K562 (cell line): ENCODE measurements around the gene AGPAT3. TPM values are rescaled to one million over a fixed set of nuclear protein-coding genes. Genes with fewer than 3 reads are reported as not detected.

ENCODE experiments used
- ATAC-seq: fragments of 200-7000 bp; cut with Tn5 transposase; 3 replicates; pipeline ENCODE4 v1.9.1; 2020; ENCODE audit warnings: moderate library complexity
- BruUV-seq: library from RNA; stranded (reverse); fragments of 400-500 nt; replicated peaks from 2 replicates; lab custom pipeline; 2021; lab: Mats Ljungman, UMichigan
- CTCF ChIA-PET: fragments of 300-600 bp; formaldehyde crosslinking; extraction: SDS; loops from one replicate; lab custom pipeline; 2021; ENCODE audit warnings: low intra/inter-chr PET ratio; lab: Yijun Ruan, JAX
- POLR2A ChIA-PET: fragments of 300-600, 350-650 bp; sonication (Branson Sonifier 250); formaldehyde crosslinking; extraction: SDS; loops from one replicate; lab custom pipeline; 2021; ENCODE audit warnings: antibody characterized with exemption, inconsistent platforms; lab: Yijun Ruan, JAX
- DNase-seq, 4 experiments: peaks; one replicate each; pipeline versions ENCODE4 v3.0.0 to v3.0.0-alpha.2; 2011 to 2018; ENCODE audit warnings: low spot score in 3 of 4, mixed read lengths in 3 of 4; ENCODE audit errors: extremely low read depth in 1 of 4
- FAIRE-seq: peaks from 2 replicates; lab custom pipeline; 2011; peaks lifted over from hg19 to GRCh38; lab: Jason Lieb, UNC
- H2AFZ ChIP-seq: 2 replicates; pipeline ENCODE4 v1.6.0; 2011; ENCODE audit warnings: low read depth, low read length, control low read depth, inconsistent platforms
- H3K27ac ChIP-seq: fragments of 200-600 bp; 3 replicates; pipeline ENCODE4 v1.8.0; 2011; ENCODE audit warnings: low read depth, mild to moderate bottlenecking, control low read depth, inconsistent platforms, low read length, moderate library complexity, mixed read lengths; ENCODE audit errors: extremely low read depth
- H3K27me3 ChIP-seq, 2 experiments: fragments of 300-600 bp in 1 of 2; 2 replicates in 1 of 2; 3 replicates in 1 of 2; pipeline versions ENCODE4 v1.6.0 to v1.8.0; 2011; ENCODE audit warnings: inconsistent platforms in 2 of 2, low read length in 2 of 2, mild to moderate bottlenecking in 1 of 2, mixed read lengths in 1 of 2, moderate library complexity in 1 of 2; ENCODE audit not compliant: control insufficient read depth in 2 of 2, insufficient read depth in 2 of 2
- H3K36me3 ChIP-seq: fragments of 300-600 bp; 3 replicates; pipeline ENCODE4 v1.8.0; 2011; ENCODE audit warnings: mild to moderate bottlenecking, low read length, inconsistent platforms; ENCODE audit not compliant: control insufficient read depth, insufficient read depth
- H3K4me1 ChIP-seq, 2 experiments: fragments of 200-600 bp in 1 of 2; replicated peaks in 1 of 2; 2 replicates in 1 of 2; 3 replicates in 1 of 2; pipeline versions ENCODE4 v1.5.1 to v1.8.0; 2011; ENCODE audit warnings: inconsistent platforms in 2 of 2, low read length in 2 of 2, mild to moderate bottlenecking in 1 of 2, mixed read lengths in 1 of 2, moderate library complexity in 1 of 2; ENCODE audit not compliant: control insufficient read depth in 2 of 2, insufficient read depth in 2 of 2
- H3K4me2 ChIP-seq: 2 replicates; pipeline ENCODE4 v1.6.1; 2011; ENCODE audit warnings: low read length, control low read depth, inconsistent platforms, mixed read lengths; ENCODE audit not compliant: insufficient read depth
- H3K4me3 ChIP-seq: fragments of 200-600 bp; sonication (generic), shearing (Covaris generic); 2 replicates; pipeline ENCODE4 v1.5.1; 2016; ENCODE audit warnings: control low read depth, inconsistent platforms
- H3K79me2 ChIP-seq: fragments of 200-600 bp; 3 replicates; pipeline ENCODE4 v1.8.0; 2011; ENCODE audit warnings: low read length, inconsistent platforms; ENCODE audit not compliant: control insufficient read depth, insufficient read depth
- H3K9ac ChIP-seq, 2 experiments: 2 replicates each; pipeline versions ENCODE4 v1.6.0 to v1.6.1; 2011; ENCODE audit warnings: low read depth in 2 of 2, low read length in 2 of 2, control low read depth in 1 of 2, inconsistent platforms in 1 of 2, mild to moderate bottlenecking in 1 of 2, mixed read lengths in 1 of 2; ENCODE audit not compliant: insufficient read depth in 1 of 2
- H3K9me1 ChIP-seq: one replicate; pipeline ENCODE4 v1.6.0; 2011; ENCODE audit warnings: inconsistent platforms, mild to moderate bottlenecking, low read length, moderate library complexity; ENCODE audit not compliant: control insufficient read depth, insufficient read depth
- H3K9me3 ChIP-seq: replicated peaks from 2 replicates; pipeline ENCODE4 v1.5.1; 2011; ENCODE audit warnings: low read depth, low read length, inconsistent platforms; ENCODE audit not compliant: control insufficient read depth, insufficient read depth
- H4K20me1 ChIP-seq: replicated peaks from 2 replicates; pipeline ENCODE4 v1.6.1; 2011; ENCODE audit warnings: low read length, inconsistent platforms, mixed read lengths; ENCODE audit not compliant: control insufficient read depth, insufficient read depth
- CTBP1 ChIP-seq: fragments of 450-650 bp; IDR thresholded peaks from 2 replicates; pipeline ENCODE4 v1.6.1; 2016; ENCODE audit warnings: borderline replicate concordance
- MBD2 ChIP-seq: sonication (generic); IDR thresholded peaks from 2 replicates; pipeline ENCODE4 v1.6.1; 2016; ENCODE audit warnings: low read depth, borderline replicate concordance
- POLR3A ChIP-seq: IDR thresholded peaks from 2 replicates; pipeline ENCODE4 v1.6.1; 2011; ENCODE audit warnings: borderline replicate concordance, mild to moderate bottlenecking, moderate library complexity; ENCODE audit not compliant: insufficient read length, insufficient read depth; ENCODE audit errors: extremely low read depth
- PYGO2 ChIP-seq: fragments of 450-650 bp; IDR thresholded peaks from 2 replicates; pipeline ENCODE4 v1.6.1; 2016; ENCODE audit warnings: mild to moderate bottlenecking, missing genetic modification characterization, moderate library complexity, missing compliant biosample characterization
- TEAD2 ChIP-seq: fragments of 450-650 bp; IDR thresholded peaks from 2 replicates; pipeline ENCODE4 v1.6.1; 2016; ENCODE audit warnings: missing genetic modification characterization, control low read depth, missing compliant biosample characterization
- ZNF239 ChIP-seq: fragments of 250-450 bp; sonication (Bioruptor Pico); IDR thresholded peaks from 2 replicates; pipeline ENCODE4 v1.4.0; 2020; ENCODE audit warnings: mild to moderate bottlenecking
- ZNF384 ChIP-seq: IDR thresholded peaks from 2 replicates; pipeline ENCODE4 v1.6.1; 2012; ENCODE audit warnings: low read depth, low read length, improper control_type of control experiment
- WGBS: fragments of 100-300 bp; shearing (Covaris generic); methylation state at CpG from one replicate; pipeline ENCODE4 v1.1.6; 2016; ENCODE audit warnings: low coverage, mixed read lengths; ENCODE audit not compliant: insufficient coverage; ENCODE audit errors: missing lambda C conversion rate; 5-methylcytosine and 5-hydroxymethylcytosine counted together
- in situ Hi-C: fragments of 300-500 bp; cut with MboI; formaldehyde crosslinking; loops from 4 replicates; pipeline ENCODE4 v1.15.0; 2018; ENCODE audit warnings: inconsistent platforms, mixed read lengths
- intact Hi-C: fragments of 100-400 bp; cut with micrococcal nuclease; formaldehyde crosslinking; loops from 2 replicates; pipeline ENCODE4 v1.14.2; 2022
- polyA plus RNA-seq, 8 experiments: library from polyadenylated mRNA; depleted of rRNA in 4 of 8; stranded (reverse) in 5 of 8; unstranded in 3 of 8; fragments of >200 nt; fragmentation: Nextera tagmentation in 2 of 8; fragmentation: Illumina TruSeq in 1 of 8; extraction: Ambion mirVana in 2 of 8; extraction: Trizol in 1 of 8; gene quantifications; 2 replicates each; pipeline versions ENCODE4 v1.2.1 to v1.2.3, GENCODE V29; 2011 to 2014; ENCODE audit warnings: inconsistent platforms in 1 of 8, missing spikeins in 1 of 8
- total RNA-seq, 7 experiments: library from RNA; depleted of rRNA in 6 of 7; stranded (reverse); fragments of >200 nt in 6 of 7; fragmentation: Illumina TruSeq in 2 of 7; extraction: Trizol in 2 of 7; gene quantifications; 2 replicates each; pipeline versions ENCODE4 v1.2.1 to v1.2.3, GENCODE V29; 2011 to 2021; ENCODE audit warnings: low replicate concordance in 1 of 7
- TF ChIP-seq, protein P1 (sequence below), 2 experiments: IDR thresholded peaks in 1 of 2; conservative IDR thresholded peaks in 1 of 2; 2 replicates each; pipeline ENCODE4 v1.6.1; 2016; ENCODE audit warnings: low read depth in 2 of 2, mild to moderate bottlenecking in 1 of 2, missing compliant biosample characterization in 1 of 2, missing genetic modification characterization in 1 of 2, moderate library complexity in 1 of 2
- TF ChIP-seq, protein P2 (sequence below), 3 experiments: IDR thresholded peaks in 2 of 3; conservative IDR thresholded peaks in 1 of 3; 2 replicates each; pipeline ENCODE4 v1.5.1; 2011 to 2012; ENCODE audit warnings: low read length in 3 of 3, mild to moderate bottlenecking in 3 of 3, control low read depth in 2 of 3, improper control_type of control experiment in 1 of 3, inconsistent platforms in 1 of 3, low read depth in 1 of 3, mixed read lengths in 1 of 3, moderate library complexity in 1 of 3; ENCODE audit not compliant: insufficient read depth in 2 of 3
- TF ChIP-seq, protein P3 (sequence below): fragments of 250-450 bp; sonication (Bioruptor Pico); IDR thresholded peaks from 2 replicates; pipeline ENCODE4 v1.8.0; 2021; ENCODE audit warnings: moderate library complexity, mild to moderate bottlenecking, inconsistent platforms
- TF ChIP-seq, protein P4 (sequence below): sonication (generic); IDR thresholded peaks from 2 replicates; pipeline ENCODE4 v1.6.1; 2016
- TF ChIP-seq, protein P5 (sequence below), 2 experiments: IDR thresholded peaks; 2 replicates each; pipeline ENCODE4 v1.6.1; 2012; ENCODE audit warnings: improper control_type of control experiment in 2 of 2, low read depth in 2 of 2, low read length in 2 of 2, borderline replicate concordance in 1 of 2

Gene AGPAT3
- total and polyA plus RNA-seq, 9 of the 15 experiments (the other 6 are each of a cell fraction or from before 2014, with no cell fraction given), result 1.5 to 88.4 (median 35.7) TPM

DNA sequence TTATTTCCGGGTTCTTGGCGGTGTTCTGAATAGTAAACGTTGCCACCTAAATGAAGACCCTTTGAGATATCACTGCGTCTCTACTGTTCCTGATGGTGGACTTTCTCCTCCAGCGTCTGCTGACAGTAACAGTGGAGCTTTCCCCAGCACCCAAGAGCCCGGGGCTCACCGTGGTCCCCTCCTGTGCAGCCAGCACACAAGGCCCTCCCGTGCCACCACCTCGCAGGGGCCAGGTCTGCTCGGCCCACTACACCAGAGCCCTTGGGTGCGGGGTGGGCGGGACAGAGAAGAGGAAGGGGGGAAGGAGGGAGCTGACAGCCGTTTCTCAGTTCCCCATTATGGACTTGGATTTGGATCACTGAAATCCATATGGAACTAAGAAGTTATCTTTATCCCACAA is 85.9 kb downstream of the AGPAT3 start:
- no peaks in the 10 kb centered on the region for H3K27me3 ChIP-seq
- no peak overlapping the region for H3K27ac ChIP-seq
- peaks cover 29% of the 10 kb centered on the region for H4K20me1 ChIP-seq
- H3K9me3 ChIP-seq, result no peaks in the 10 kb centered on the region
- peaks cover 11 to 52% of the 10 kb centered on the region in 2 experiments; a peak in 4 of 5 replicates for H3K4me1 ChIP-seq
- H3K9me1 ChIP-seq, result peaks cover 4% of the 10 kb centered on the region
- no TSS peak for BruUV-seq
- no peak overlapping the region for H2AFZ ChIP-seq
- no peak for ATAC-seq
- peaks cover 15% of the 10 kb centered on the region; the same call in 2 of the 3 replicates for H3K36me3 ChIP-seq
- POLR2A ChIA-PET, result interaction anchor here (0.7 kb wide), 1 partner anchor 67 kb away, joined by 4 read pairs; no protein-coding TSS in a partner anchor
- no peak for DNase-seq
- intact Hi-C loops, result no loop called here
- 80% methylated on average over 12 of the region's 13 CpGs for WGBS
- H3K9ac ChIP-seq, result no peak overlapping the region
- in situ Hi-C loops, result no loop called here
- CTCF ChIA-PET, result no interaction called here
- H3K79me2 ChIP-seq, result peaks cover 15% of the 10 kb centered on the region
- no peak overlapping the region for H3K4me3 ChIP-seq
- no peak overlapping the region for H3K4me2 ChIP-seq
- FAIRE-seq, result no peak
- no peak for TF ChIP-seq ZNF239 (CRISPR knock-in tag)
- TF ChIP-seq MBD2, result no peak
- no peak for TF ChIP-seq PYGO2 (tag)
- TF ChIP-seq, protein P1, sequence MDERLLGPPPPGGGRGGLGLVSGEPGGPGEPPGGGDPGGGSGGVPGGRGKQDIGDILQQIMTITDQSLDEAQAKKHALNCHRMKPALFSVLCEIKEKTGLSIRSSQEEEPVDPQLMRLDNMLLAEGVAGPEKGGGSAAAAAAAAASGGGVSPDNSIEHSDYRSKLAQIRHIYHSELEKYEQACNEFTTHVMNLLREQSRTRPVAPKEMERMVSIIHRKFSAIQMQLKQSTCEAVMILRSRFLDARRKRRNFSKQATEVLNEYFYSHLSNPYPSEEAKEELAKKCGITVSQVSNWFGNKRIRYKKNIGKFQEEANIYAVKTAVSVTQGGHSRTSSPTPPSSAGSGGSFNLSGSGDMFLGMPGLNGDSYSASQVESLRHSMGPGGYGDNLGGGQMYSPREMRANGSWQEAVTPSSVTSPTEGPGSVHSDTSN (CRISPR knock-in tag; IDR thresholded peaks at IDR 0.05; ENCODE audit: low read depth), result no peak
- TF ChIP-seq, protein P1 (tag; conservative IDR thresholded peaks at IDR 0.05; ENCODE audit: low read depth), result no peak
- TF ChIP-seq, protein P2, sequence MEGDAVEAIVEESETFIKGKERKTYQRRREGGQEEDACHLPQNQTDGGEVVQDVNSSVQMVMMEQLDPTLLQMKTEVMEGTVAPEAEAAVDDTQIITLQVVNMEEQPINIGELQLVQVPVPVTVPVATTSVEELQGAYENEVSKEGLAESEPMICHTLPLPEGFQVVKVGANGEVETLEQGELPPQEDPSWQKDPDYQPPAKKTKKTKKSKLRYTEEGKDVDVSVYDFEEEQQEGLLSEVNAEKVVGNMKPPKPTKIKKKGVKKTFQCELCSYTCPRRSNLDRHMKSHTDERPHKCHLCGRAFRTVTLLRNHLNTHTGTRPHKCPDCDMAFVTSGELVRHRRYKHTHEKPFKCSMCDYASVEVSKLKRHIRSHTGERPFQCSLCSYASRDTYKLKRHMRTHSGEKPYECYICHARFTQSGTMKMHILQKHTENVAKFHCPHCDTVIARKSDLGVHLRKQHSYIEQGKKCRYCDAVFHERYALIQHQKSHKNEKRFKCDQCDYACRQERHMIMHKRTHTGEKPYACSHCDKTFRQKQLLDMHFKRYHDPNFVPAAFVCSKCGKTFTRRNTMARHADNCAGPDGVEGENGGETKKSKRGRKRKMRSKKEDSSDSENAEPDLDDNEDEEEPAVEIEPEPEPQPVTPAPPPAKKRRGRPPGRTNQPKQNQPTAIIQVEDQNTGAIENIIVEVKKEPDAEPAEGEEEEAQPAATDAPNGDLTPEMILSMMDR (IDR thresholded peaks at IDR 0.05 in 2 of 3, conservative IDR thresholded peaks at IDR 0.05 in 1 of 3; ENCODE audit: insufficient read depth in 2 of 3, low read depth in 1 of 3, low read length in 3 of 3), result no peak
- no peak for TF ChIP-seq TEAD2 (tag)
- TF ChIP-seq, protein P3, sequence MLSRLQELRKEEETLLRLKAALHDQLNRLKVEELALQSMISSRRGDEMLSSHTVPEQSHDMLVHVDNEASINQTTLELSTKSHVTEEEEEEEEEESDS, result no peak
- TF ChIP-seq CTBP1, result no peak
- TF ChIP-seq, protein P4, sequence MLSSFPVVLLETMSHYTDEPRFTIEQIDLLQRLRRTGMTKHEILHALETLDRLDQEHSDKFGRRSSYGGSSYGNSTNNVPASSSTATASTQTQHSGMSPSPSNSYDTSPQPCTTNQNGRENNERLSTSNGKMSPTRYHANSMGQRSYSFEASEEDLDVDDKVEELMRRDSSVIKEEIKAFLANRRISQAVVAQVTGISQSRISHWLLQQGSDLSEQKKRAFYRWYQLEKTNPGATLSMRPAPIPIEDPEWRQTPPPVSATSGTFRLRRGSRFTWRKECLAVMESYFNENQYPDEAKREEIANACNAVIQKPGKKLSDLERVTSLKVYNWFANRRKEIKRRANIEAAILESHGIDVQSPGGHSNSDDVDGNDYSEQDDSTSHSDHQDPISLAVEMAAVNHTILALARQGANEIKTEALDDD, result no peak
- TF ChIP-seq POLR3A, result no peak
- TF ChIP-seq ZNF384, result no peak
- TF ChIP-seq, protein P5, sequence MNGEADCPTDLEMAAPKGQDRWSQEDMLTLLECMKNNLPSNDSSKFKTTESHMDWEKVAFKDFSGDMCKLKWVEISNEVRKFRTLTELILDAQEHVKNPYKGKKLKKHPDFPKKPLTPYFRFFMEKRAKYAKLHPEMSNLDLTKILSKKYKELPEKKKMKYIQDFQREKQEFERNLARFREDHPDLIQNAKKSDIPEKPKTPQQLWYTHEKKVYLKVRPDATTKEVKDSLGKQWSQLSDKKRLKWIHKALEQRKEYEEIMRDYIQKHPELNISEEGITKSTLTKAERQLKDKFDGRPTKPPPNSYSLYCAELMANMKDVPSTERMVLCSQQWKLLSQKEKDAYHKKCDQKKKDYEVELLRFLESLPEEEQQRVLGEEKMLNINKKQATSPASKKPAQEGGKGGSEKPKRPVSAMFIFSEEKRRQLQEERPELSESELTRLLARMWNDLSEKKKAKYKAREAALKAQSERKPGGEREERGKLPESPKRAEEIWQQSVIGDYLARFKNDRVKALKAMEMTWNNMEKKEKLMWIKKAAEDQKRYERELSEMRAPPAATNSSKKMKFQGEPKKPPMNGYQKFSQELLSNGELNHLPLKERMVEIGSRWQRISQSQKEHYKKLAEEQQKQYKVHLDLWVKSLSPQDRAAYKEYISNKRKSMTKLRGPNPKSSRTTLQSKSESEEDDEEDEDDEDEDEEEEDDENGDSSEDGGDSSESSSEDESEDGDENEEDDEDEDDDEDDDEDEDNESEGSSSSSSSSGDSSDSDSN (IDR thresholded peaks at IDR 0.05; ENCODE audit: borderline replicate concordance in 1 of 2, low read depth in 2 of 2, low read length in 2 of 2), result no peak
